Stimulated activated CD4-positive, alpha-beta T cell treated with anti-CD3 and anti-CD28 coated beads, TNF-alpha, amount 100 ng/mL, for 48 hours (primary cell): ENCODE results near the gene TMPO.
"Not testable (repeated sequence)": the region's sequence is repeated elsewhere in the genome, so short reads cannot be mapped to it uniquely, and the experiment has no call there.

Experiments
- DNase-seq, 3 donors: peaks; one replicate each; pipeline ENCODE4 v3.0.0-alpha.2; 2020; ENCODE audit warnings: low read depth in 3 of 3

Gene TMPO

DNA sequence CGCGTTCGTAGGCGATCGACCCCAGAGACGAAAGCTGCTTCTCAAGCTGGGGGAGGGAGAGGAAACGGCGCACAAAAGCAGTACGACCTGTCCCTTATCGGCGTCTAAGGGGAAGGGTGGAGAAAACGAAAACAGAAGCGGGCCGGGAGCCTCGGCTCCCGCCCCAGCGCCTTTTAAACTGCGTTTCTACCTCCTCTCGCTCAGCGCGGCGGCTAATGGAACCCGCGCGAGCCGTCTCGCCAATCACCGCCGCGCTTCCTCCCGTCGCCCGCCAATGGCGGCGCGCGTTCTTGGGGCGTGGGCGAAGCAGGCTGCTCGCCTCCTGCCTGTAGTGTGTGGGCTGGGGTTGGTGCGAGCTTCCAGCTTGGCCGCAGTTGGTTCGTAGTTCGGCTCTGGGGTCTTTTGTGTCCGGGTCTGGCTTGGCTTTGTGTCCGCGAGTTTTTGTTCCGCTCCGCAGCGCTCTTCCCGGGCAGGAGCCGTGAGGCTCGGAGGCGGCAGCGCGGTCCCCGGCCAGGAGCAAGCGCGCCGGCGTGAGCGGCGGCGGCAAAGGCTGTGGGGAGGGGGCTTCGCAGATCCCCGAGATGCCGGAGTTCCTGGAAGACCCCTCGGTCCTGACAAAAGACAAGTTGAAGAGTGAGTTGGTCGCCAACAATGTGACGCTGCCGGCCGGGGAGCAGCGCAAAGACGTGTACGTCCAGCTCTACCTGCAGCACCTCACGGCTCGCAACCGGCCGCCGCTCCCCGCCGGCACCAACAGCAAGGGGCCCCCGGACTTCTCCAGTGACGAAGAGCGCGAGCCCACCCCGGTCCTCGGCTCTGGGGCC, at the start of gene TMPO:
Gene TMPO (plus strand): TSS at position 304 of the 824 bp plus-strand sequence. CDS start 278 bp downstream, at position 582.
- DNase-seq: peak; percentile 91 to 93 (median 93)

DNA sequence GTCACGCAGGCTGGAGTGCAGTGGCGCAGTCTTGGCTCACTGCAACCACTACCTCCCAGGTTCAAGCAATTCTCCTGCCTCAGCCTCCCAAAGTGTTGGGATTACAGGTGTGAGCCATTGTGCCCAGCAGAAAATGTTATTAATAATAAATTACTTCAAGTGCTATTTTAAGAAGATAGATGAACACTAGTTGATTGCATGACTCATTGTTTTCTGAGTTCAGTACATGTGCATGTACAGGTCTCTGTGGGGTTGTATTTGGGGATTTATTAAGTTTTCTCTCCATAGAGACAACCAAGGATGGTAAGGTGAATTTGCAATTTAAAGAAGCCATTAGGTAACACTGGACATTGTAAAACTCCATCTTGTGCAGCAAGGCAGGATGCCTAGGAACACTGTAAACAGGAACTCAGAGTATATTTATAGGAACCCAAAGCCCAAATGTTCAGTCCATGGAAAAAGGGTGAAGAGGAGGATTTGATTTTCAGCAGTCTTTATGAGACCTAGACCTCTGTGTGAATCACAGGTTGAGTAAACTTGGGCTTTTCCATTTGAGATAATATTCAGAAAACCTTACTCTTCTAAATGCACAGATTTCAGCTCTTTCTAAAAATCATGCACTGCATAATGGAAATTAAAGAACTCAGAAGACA, 49.3 kb upstream of the TMPO start:
- no peak for DNase-seq

- DNase-seq: no peak
Observed at GRCh38 chr12:98466640-98467400, 48.6 kb upstream of the TMPO start.

GRCh38 chr12:98469109-98469508, 46.3 kb upstream of the TMPO start:
- DNase-seq: no peak

- no peak for DNase-seq
Observed at GRCh38 chr12:98470469-98471082, 44.8 kb upstream of the TMPO start.

GRCh38 chr12:98471085-98471484, 44.3 kb upstream of the TMPO start:
- DNase-seq: no peak

- DNase-seq: no peak
Observed at GRCh38 chr12:98475565-98475908, 39.9 kb upstream of the TMPO start.

DNA sequence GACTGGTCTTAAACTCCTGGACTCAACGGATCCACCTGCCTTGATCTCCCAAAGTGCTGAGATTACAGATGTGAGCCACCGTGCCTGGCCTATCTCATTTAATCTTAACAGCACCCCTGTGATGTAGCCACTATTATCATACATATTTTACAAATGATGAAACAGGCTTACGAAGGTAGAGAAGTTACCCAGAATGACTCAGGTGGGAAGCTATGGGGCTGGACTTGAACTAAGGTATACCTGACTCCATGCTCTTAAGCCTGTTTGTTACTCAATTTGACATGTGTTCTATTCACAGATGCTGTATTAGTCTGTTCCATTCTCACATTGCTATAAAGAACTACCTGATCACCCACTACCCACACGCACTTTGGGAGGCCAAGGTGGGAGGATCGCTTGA, 36.8 kb upstream of the TMPO start:
- no peak for DNase-seq

GRCh38 chr12:98483621-98484503, 31.5 kb upstream of the TMPO start:
- DNase-seq: no peak

GRCh38 chr12:98485792-98486340, 29.5 kb upstream of the TMPO start:
- no peak for DNase-seq

GRCh38 chr12:98488416-98488815, 27.0 kb upstream of the TMPO start:
- DNase-seq: not testable (repeated sequence)

DNA sequence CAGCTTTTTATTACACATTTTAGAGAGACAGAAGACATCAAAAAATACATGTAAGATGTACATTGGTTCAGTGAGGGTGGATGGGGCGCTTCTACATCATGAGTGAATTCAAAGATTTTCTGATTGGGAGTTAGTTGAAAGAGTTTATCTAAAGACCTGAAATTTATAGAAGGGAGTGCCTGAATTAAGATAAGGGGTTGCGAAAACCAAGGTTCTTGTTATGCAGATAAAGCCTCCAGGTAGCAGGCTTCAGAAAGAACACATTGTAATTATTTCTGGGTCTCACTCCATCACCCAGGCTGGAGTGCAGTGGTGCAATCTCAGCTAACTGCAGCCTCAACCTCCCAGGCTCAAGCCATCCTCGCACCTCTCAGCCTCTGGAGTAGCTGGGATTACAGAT, 26.2 kb upstream of the TMPO start:
- DNase-seq: no peak

DNA sequence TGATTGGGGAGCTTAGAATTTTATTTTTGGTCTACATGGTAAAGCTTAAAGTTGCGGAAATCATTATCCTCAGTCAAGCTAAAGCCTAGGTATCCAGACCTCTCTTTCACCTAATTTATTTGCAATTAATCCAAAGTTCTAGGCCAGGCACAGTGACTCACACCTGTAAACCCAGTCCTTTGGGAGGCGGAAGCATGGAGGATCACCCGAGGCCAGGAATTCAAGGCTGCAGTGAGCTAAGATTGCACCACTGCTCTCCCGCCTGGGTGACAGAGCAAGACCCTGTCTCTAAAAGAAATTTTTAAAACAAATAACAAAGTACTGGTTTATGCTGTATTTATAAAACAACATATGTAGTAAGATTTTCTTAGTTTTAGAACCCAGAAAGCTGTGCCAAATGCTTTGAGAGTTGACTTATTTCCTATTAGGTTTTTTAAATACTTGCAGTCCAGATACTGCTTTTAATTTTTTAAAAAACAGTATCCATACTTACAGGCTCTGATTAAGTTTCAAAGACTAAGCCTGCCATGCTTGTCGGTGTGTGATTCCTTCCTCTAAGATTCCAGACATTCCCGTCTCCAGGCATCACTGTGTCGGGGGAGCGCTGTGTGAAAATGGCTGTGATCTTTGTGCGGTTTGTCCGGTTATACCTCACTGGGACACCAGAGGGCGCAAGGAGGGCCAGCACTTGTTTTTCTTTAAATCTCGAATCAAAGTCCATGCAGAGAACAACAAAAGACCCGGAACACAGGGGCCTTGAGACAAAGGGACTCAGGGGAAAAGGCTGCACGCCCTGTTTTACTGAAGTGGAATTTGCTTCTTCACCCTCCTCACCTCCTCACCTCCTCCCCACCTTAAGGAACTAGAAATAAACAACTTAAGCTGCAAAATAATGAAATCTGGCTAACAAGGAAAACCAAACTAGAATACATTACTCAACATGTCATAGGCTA, 24.6 kb upstream of the TMPO start:
- DNase-seq: peak; percentile 58 to 70 (median 66)

DNA sequence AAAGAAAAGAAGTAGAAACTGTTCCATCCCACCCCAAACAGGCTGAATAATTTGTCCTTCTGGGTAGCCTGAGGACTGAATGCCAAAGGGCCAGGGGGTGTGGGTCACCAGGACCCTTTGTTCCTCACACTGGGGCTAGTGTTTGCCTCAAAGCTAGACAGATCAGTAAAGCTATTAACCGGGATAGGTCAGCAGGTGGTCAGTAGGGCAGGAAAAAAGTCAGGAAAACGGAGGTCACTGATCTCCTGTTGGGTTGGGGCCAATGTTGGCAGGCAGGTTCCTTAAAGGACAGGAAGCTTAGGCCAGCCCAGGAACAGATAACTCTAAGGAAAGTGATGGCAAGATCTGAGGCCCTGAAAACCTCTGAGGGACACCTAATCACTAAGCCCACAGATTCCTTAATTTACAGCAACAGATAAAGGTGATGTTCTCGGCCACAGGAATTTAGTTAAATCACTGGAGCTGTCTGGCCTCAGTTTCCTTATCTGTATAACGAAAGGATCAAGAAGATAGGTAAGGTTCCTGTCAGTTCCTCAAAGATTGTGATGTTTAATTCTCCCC, 22.7 kb upstream of the TMPO start:
- DNase-seq: no peak

- DNase-seq: not testable (repeated sequence)
Observed at GRCh38 chr12:98501266-98501629, 14.1 kb upstream of the TMPO start.

DNA sequence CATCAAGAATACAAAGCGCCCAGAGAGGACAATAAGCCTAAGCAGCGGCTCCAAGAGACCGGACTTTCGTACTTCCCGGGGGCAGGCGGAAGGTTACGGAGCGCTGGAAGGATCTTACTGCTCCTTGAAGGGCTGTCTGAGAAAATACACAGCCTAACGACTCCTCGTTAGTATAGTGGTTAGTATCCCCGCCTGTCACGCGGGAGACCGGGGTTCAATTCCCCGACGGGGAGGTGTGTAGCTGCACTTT, 12.1 kb upstream of the TMPO start:
- DNase-seq: peak; percentile 81 to 84 (median 82)

- DNase-seq: peak; percentile 90 to 95 (median 91)
Observed at GRCh38 chr12:98503592-98504367, 11.6 kb upstream of the TMPO start.

DNA sequence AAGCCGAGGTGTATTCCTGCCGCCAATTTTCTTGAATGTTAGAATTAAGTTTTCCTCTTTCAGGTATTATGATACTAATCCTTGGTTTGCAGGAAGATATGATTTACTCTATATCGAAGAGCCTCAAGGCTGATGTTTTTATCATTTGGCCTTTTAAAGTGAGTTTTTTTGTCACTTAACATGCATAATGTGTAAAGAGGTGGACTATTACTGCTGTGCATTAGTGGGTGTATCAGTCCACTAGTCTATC, 11.1 kb upstream of the TMPO start:
- DNase-seq: no peak

- no peak for DNase-seq
Observed at GRCh38 chr12:98509063-98509462, 6.3 kb upstream of the TMPO start.
